Fibroblast of upper back skin (primary cell): Measurements from ENCODE around the gene HEATR5A.
"Not testable (repeated sequence)": the region's sequence is repeated elsewhere in the genome, so short reads cannot be mapped to it uniquely, and the experiment has no call there.

ENCODE experiments used
- DNase-seq: peaks from one replicate; pipeline ENCODE4 v3.0.0-alpha.2; 2013

The HEATR5A gene

DNA sequence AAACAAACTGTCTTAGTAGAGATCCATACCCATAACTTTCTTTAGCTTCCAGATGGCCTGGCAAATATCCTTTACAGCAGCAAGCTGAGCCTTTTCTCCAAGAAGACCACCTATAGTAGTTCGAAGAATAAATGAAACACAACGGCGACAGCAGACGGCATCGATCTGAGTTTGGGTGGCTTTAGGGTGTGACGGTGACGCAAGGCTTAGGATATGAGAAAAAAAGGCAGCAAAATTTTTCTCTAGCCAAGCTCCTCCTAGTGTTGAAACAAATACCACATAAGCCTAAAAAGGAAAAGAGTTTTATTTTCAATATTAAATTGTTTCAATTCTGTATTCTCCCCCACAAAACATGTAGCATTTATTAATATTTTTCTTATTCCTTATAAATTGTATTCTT lies 33.3 kb downstream of the HEATR5A start:
- no peak for DNase-seq

DNA sequence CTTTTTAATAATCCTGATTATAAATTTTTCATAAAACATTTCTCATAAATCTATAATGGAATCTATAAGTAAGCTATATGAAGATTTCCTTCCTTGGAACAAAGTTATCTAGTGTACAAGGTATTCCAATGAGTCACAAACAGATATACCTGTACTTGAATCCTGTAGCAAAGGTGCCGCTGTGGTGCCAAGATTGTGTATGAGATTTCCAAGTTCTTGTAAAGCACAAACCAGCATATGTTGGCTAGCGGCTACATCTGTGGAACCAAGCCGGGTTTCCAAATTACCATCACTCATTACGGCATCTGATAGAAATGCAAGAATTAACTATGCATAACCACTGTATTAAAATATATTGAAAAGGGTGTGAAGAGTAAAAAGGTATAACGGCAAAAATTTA lies 34.1 kb downstream of the HEATR5A start:
- DNase-seq, result no peak

DNA sequence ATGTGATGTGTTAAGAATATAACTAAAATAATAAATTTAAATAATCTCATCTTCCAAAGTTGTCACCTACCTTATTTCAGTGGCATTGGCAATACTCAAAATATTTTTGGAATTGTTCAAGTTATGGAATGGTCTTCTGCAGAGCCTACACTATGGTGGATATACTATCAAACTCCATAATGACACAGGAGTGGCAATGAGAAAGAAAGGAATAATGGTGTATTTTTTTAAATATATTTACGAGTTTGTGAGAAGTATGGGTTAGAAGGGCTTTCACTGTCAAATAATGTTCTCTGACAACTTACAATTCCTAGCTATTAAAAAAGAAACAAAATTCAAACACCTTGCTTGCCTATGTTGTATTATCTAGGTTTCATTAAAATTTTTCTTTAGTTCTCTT lies 38.1 kb downstream of the HEATR5A start:
- no peak for DNase-seq

DNA sequence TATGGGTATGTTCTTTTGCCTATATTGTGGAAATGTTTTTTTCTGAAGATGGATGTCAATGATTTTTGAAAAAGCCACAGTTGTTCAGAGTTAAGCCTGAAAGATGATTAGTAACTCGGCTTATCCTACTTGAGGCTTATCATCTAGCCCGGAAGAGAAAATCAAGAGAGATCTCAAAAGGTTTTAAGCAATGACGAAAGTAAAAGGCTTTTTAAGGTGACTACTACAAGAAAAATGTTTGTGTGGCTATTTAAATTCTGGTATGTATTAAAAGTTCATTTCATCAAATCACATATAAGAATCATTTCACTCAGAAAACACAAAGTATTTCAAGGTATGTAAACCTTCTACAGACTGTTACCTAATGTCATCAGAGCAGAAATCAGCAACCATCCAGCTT lies 40.2 kb downstream of the HEATR5A start:
- no peak for DNase-seq

DNA sequence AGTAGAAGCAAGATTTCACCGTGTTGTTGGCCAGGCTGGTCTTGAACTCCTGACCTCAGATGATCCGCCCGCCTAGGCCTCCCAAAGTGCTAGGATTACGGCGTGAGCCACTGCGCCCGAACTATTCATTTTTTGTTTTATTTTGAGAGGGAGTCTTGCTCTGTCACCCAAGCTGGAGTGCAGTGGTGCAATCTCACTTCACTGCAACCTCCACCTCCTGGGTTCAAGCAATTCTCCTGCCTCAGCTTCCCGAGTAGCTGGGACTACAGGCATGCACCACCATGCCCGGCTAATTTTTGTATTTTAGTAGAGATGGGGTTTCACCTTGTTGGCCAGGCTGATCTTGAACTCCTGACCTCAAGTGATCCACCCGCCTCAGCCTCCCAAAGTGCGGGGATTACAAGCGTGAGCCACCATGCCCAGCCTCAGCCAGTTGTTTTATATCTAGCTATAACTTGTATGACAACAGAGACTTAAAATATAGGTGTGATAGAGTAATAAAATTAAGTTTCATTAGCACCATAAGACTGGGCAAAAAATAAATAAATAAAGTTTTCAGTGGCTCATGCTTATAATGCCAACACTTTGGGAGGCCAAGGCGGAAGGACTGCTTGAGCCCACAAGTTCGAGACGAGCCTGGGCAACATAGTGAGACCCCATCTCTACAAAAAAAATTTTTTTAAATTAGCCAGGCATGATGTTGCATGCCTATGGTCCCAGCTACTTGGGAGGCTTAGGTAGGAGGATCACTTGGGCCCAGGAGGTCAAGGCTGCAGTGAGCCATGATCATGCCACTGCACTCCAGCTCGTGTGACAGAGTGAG lies 41.0 kb downstream of the HEATR5A start:
- not testable (repeated sequence) for DNase-seq

GRCh38 chr14:31377433-31377832 lies 42.9 kb downstream of the HEATR5A start:
- no peak for DNase-seq

- no peak for DNase-seq
Observed at GRCh38 chr14:31371646-31372045, 48.7 kb downstream of the HEATR5A start.

DNA sequence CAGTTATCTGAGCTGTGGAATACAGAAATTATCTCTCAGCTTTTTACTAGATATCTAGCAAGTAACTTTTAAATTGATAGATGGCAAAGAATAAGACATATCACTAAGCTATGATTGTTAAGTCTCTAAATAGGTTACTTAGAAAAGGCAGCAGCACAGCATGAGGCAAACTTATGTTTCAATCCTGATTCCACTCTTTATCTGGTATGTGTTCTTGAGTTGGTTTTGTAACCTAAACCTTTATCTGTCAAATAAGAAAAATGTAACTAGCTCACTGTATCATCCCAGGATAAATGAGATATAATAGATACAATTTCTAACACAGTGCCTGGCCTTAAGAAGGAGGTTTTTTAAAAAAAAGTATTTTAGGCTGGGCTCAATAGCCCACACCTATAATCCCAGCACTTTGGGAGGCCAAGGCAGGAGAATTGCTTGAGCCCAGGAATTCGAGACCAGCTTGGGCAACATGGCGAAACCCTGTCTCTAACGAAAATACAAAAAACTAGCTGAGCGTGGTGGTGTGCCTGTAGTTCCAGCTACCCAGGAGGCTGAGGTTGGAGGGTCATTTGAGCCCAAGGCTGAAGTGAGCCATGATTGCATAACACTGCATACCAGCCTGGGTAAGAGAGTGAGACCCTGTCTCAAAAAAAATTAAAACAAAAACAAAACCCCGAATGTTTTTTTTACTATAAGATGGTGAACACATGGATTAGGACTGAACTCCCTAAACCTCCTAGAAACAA lies 56.8 kb downstream of the HEATR5A start:
- DNase-seq, result no peak

DNA sequence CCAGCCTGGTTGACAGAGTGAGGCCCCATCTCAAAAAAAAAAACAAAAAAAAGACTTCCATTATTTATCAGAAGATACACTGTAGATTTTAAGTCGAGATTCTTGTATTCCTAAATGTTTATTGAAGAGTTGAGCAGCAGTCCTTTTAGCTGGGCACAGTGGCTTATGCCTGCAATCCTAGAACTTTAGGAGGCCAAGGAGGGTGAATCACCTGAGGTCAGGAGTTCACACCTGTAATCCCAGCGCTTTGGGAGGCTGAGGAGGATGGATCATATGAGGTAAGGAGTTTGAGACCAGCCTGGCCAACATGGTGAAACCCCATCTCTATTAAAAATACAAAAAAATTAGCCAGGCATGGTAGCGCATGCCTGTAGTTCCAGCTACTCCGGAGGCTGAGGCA lies 57.6 kb downstream of the HEATR5A start:
- DNase-seq, result no peak

DNA sequence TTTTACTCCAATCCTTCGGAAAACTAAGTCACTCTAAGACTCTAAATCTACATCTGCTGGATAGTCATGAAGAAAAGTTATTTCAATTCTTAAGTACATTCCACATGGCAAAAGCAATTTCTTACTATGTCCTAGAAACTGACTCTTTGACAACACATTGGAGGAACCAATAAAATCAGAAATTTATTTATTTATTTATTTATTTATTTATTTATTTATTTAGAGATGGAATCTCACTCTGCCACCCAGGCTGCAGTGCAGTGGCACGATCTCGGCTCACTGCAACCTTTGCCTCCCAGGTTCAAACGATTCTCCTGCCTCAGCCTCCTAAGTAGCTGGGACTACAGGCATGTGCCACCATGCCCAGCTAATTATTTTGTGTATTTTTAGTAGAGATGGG lies 58.6 kb downstream of the HEATR5A start:
- not testable (repeated sequence) for DNase-seq

DNA sequence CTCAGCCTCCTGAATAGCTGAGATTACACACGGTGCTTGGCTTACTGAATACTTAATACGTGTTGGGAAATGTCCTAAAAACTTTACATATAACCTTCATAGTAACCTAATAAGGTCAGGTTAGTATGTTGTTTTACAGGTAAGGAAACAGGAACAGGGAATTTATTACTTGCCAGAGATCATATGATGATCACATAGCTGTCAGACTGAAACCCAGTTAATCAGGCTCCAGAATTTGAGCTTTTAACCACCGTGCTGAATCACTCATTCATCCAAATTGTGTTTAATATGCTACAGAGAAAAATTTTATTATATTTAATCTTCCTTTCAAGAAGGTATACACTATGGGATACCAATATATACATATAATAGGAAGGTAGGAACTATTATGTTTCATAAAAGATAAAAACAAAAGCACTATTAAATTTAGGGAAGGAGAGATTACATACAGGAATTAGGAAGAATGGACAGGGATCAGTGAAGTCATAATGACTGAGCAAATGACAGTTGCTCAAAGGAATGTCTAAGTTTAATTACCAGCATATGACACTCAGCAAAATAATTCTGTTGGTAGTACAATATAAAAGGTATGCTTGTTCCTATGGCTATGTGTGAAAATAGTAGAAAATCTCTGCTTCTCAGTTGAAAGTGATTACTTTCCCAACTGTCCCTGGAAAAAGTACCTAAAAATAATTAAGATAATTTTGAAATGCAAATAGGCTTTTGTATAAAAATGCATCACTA lies 59.3 kb downstream of the HEATR5A start:
- peak; percentile 53 for DNase-seq

- no peak for DNase-seq
Observed at GRCh38 chr14:31357279-31357678, 63.1 kb downstream of the HEATR5A start.

GRCh38 chr14:31346097-31346496 lies 74.3 kb downstream of the HEATR5A start:
- DNase-seq, result no peak

- DNase-seq, result no peak
Observed at GRCh38 chr14:31341280-31341679, 79.1 kb downstream of the HEATR5A start.

DNA sequence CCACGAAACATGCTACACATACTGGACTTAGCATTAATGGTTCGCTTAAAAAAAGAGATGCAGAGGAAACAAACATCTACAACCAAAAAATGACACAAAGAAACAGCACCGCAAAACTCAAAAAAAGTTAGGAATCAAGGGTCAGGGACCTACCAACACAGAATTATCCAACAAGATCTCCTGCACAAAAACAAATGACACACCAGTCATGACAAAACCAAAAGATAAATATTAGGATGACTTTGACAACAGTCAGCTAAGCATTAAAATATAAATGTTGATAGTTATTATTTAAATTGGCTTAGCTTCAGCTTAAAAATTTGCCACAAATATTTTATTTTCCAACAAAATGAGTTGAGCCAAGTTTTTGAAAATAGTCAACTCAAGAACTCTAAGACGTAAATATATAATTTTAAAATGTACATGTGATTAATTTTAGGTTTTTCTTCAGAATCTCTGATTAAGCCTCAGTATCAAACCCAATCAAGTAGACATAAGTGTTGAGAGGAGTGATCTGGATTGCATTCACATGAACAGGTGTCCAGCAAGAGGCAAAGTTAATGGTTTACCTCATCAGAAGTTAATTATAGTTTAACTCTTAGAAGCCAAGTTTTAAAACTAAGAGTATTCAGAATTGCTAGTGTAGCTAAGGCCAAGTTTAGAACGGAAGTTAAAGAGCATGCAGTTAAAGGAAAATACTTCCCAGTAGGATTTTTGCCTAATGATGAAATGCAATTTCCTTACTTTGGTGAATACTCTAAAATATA lies 79.9 kb downstream of the HEATR5A start:
- DNase-seq, result no peak

GRCh38 chr14:31339743-31340142 lies 80.6 kb downstream of the HEATR5A start:
- no peak for DNase-seq

- DNase-seq, result no peak
Observed at GRCh38 chr14:31337331-31337730, 83.0 kb downstream of the HEATR5A start.

GRCh38 chr14:31336646-31337045 lies 83.7 kb downstream of the HEATR5A start:
- DNase-seq, result peak; percentile 44

- not testable (repeated sequence) for DNase-seq
Observed at GRCh38 chr14:31331395-31331794, 89.0 kb downstream of the HEATR5A start.

DNA sequence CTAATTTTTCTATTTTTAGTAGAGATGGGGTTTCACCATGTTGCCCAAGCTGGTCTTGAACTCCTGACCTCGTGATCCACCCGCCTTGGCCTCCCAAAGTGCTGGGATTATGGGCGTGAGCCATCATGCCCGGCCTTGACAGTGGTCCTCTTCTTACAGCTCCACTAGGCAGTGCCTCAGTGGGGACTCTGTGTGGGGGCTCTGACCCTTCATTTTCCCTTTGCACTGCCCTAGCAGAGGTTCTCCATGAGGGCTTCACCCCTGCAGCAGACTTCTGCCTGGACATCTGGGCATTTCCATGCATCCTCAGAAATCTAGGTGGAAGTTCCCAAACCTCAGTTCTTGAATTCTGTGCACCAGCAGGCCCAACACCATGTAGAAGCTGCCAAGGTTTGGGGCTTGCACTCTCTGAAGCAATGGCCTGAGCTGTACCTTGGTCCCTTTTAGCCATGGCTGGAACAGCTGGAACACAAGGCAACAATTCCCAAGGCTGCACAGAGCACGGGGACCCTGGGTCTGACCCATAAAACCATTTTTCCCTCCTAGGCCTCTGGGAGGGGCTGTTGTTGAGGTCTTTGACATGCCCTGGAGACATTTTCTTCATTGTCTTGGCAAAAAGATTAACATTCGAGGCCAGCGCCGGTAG lies 90.4 kb downstream of the HEATR5A start:
- DNase-seq, result not testable (repeated sequence)

GRCh38 chr14:31326111-31326510 lies 94.2 kb downstream of the HEATR5A start:
- peak; percentile 27 for DNase-seq

DNA sequence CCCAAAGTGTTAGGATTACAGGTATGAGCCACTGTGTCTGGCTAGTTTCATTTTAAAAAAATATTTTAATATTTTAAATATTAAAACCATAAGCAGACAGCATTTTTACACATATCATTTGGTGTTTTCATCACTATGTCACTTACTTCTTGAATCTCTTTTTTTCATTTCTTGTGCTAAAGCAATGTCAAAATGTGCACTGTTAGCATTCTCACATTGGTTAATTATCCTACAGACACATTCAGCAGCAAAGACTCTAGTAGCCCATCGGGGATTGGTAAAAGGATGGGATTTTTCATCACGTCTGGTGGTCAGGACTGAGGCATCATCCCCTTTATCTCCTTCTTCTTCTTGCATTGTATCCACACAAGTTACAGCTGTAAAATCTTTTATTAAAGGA lies 96.9 kb downstream of the HEATR5A start:
- DNase-seq, result no peak
